DOHH2 (cell line): ENCODE measurements around the gene GATA5.

Experiments used
- H3F3A ChIP-seq: fragments of 200-600 bp; sonication (generic), shearing (Covaris generic); 2 replicates; pipeline ENCODE4 v1.6.0; 2016; ENCODE audit warnings: antibody characterized with exemption, mild to moderate bottlenecking; ENCODE audit not compliant: control insufficient read depth, insufficient read depth
- H3K27ac ChIP-seq: fragments of 200-600 bp; sonication (generic); 2 replicates; pipeline ENCODE4 v1.5.1; 2014; ENCODE audit warnings: low read depth, mild to moderate bottlenecking, low read length, moderate library complexity
- H3K27me3 ChIP-seq: fragments of 200-600 bp; sonication (generic); 2 replicates; pipeline ENCODE4 v1.6.1; 2014; ENCODE audit warnings: mild to moderate bottlenecking, low read length, mixed read lengths; ENCODE audit not compliant: control insufficient read depth
- H3K36me3 ChIP-seq: fragments of 200-600 bp; sonication (generic); 2 replicates; pipeline ENCODE4 v1.6.1; 2014; ENCODE audit warnings: mild to moderate bottlenecking, low read length, moderate library complexity, mixed read lengths; ENCODE audit not compliant: control insufficient read depth
- H3K4me1 ChIP-seq: fragments of 200-600 bp; sonication (generic); 2 replicates; pipeline ENCODE4 v1.6.1; 2014; ENCODE audit warnings: mild to moderate bottlenecking, low read length, mixed read lengths; ENCODE audit not compliant: control insufficient read depth
- H3K4me2 ChIP-seq: fragments of 200-600 bp; sonication (generic); 2 replicates; pipeline ENCODE4 v1.6.0; 2014; ENCODE audit warnings: mild to moderate bottlenecking, low read length, moderate library complexity
- H3K4me3 ChIP-seq: fragments of 200-600 bp; sonication (generic); 2 replicates; pipeline ENCODE4 v1.5.1; 2014; ENCODE audit warnings: mild to moderate bottlenecking, low read length, mixed read lengths
- H3K79me2 ChIP-seq: fragments of 200-600 bp; sonication (generic); 2 replicates; pipeline ENCODE4 v1.6.1; 2014; ENCODE audit warnings: mild to moderate bottlenecking, low read length, mixed read lengths; ENCODE audit not compliant: control insufficient read depth
- H3K9me2 ChIP-seq: fragments of 200-600 bp; sonication (generic); replicated peaks from 2 replicates; pipeline ENCODE4 v1.6.1; 2014; ENCODE audit warnings: mild to moderate bottlenecking, low read length, mixed read lengths; ENCODE audit not compliant: control insufficient read depth
- H3K9me3 ChIP-seq: fragments of 200-600 bp; sonication (generic); 2 replicates; pipeline ENCODE4 v1.6.1; 2014; ENCODE audit warnings: antibody characterized with exemption, low read length, mixed read lengths; ENCODE audit not compliant: control insufficient read depth, insufficient read depth
- H4K20me1 ChIP-seq: fragments of 200-600 bp; sonication (generic); 2 replicates; pipeline ENCODE4 v1.6.0; 2014; ENCODE audit warnings: low read depth, mild to moderate bottlenecking, antibody characterized with exemption, low read length, moderate library complexity; ENCODE audit not compliant: control insufficient read depth, insufficient read depth
- CTCF ChIP-seq: fragments of 200-600 bp; sonication (generic); IDR thresholded peaks from one replicate; pipeline ENCODE4 v1.5.1; 2014; ENCODE audit warnings: antibody characterized with exemption, mild to moderate bottlenecking, low read depth, low read length; ENCODE audit not compliant: poor library complexity, severe bottlenecking
- EZH2phosphoT487 ChIP-seq: fragments of 200-600 bp; sonication (generic); IDR thresholded peaks from 2 replicates; pipeline ENCODE4 v1.6.1; 2017; ENCODE audit warnings: borderline replicate concordance, mild to moderate bottlenecking, antibody characterized with exemption, low read length, moderate library complexity, mixed read lengths

The GATA5 gene

GRCh38 chr20:62503401-62504178 lies 27.8 kb upstream of the GATA5 start:
- no peak for TF ChIP-seq EZH2phosphoT487
- TF ChIP-seq CTCF: no peak
- no peaks in the 10 kb centered on the region for H4K20me1 ChIP-seq

GRCh38 chr20:62502496-62503095 lies 26.8 kb upstream of the GATA5 start:
- no peaks in the 10 kb centered on the region for H3K79me2 ChIP-seq
- H3K4me3 ChIP-seq: no peak overlapping the region
- H3K27ac ChIP-seq: no peak overlapping the region
- no peak overlapping the region for H3K4me2 ChIP-seq
- no peak for TF ChIP-seq CTCF
- no peak for TF ChIP-seq EZH2phosphoT487
- peaks cover 17% of the 10 kb centered on the region for H3K4me1 ChIP-seq
- H3K9me3 ChIP-seq: peaks cover 3% of the 10 kb centered on the region; the same call in 1 of the 2 replicates
- H4K20me1 ChIP-seq: no peaks in the 10 kb centered on the region
- peaks cover 6% of the 10 kb centered on the region for H3F3A ChIP-seq
- no peaks in the 10 kb centered on the region for H3K36me3 ChIP-seq
- no peaks in the 10 kb centered on the region for H3K27me3 ChIP-seq
- no peaks in the 10 kb centered on the region for H3K9me2 ChIP-seq

More at GRCh38 chr20:62503401-62504178, 27.8 kb upstream of the GATA5 start:
- peaks cover 17% of the 10 kb centered on the region for H3K4me1 ChIP-seq
- no peak overlapping the region for H3K27ac ChIP-seq
- no peak overlapping the region for H3K4me2 ChIP-seq
- no peaks in the 10 kb centered on the region for H3K36me3 ChIP-seq
- H3K9me2 ChIP-seq: no peaks in the 10 kb centered on the region
- H3K79me2 ChIP-seq: no peaks in the 10 kb centered on the region
- H3K9me3 ChIP-seq: peaks cover 3% of the 10 kb centered on the region; the same call in 1 of the 2 replicates
- H3K27me3 ChIP-seq: no peaks in the 10 kb centered on the region
- no peak overlapping the region for H3K4me3 ChIP-seq
- H3F3A ChIP-seq: peaks cover 6% of the 10 kb centered on the region

GRCh38 chr20:62501801-62502495 lies 26.2 kb upstream of the GATA5 start:
- H3K4me3 ChIP-seq: no peak overlapping the region
- no peaks in the 10 kb centered on the region for H3K27me3 ChIP-seq
- H3K4me2 ChIP-seq: no peak overlapping the region
- H3K9me3 ChIP-seq: peaks cover 3% of the 10 kb centered on the region; the same call in 1 of the 2 replicates
- no peak overlapping the region for H3K27ac ChIP-seq
- TF ChIP-seq CTCF (no peak), EZH2phosphoT487 (no peak)
- no peaks in the 10 kb centered on the region for H3K79me2 ChIP-seq
- peaks cover 6% of the 10 kb centered on the region for H3F3A ChIP-seq
- H3K4me1 ChIP-seq: peaks cover 20% of the 10 kb centered on the region
- no peaks in the 10 kb centered on the region for H4K20me1 ChIP-seq
- no peaks in the 10 kb centered on the region for H3K9me2 ChIP-seq
- H3K36me3 ChIP-seq: no peaks in the 10 kb centered on the region
